GM12878 (cell line): Measurements from ENCODE around the gene ZNF333.
A peak's percentile ranks its signal among the peaks of the same experiment; 100 is the strongest.

Experiments used
- CHD1 ChIP-seq: IDR thresholded peaks from 2 replicates; pipeline ENCODE4 v1.6.1; 2012; ENCODE audit warnings: low read depth, low read length, improper control_type of control experiment
- CHD4 ChIP-seq: fragments of 200-600 bp; sonication (generic); IDR thresholded peaks from 2 replicates; pipeline ENCODE4 v1.6.1; 2016; ENCODE audit warnings: mild to moderate bottlenecking
- EGR1 ChIP-seq, 2 experiments: IDR thresholded peaks; 1 replicate in 1 of 2; 2 replicates in 1 of 2; pipeline ENCODE4 v1.6.1; 2011 to 2012; ENCODE audit warnings: low read depth in 2 of 2, low read length in 2 of 2, borderline replicate concordance in 1 of 2, mild to moderate bottlenecking in 1 of 2, moderate library complexity in 1 of 2
- JUNB ChIP-seq: IDR thresholded peaks from 2 replicates; pipeline ENCODE4 v1.6.1; 2016; ENCODE audit warnings: antibody characterized with exemption, mild to moderate bottlenecking
- MEF2A ChIP-seq: IDR thresholded peaks from 2 replicates; pipeline ENCODE4 v1.6.1; 2011; ENCODE audit warnings: low read depth, mild to moderate bottlenecking, low read length, moderate library complexity; ENCODE audit not compliant: insufficient read depth
- POLR2A ChIP-seq: IDR thresholded peaks from 2 replicates; pipeline ENCODE4 v1.6.1; 2011; ENCODE audit warnings: low read depth, mild to moderate bottlenecking, low read length
- RAD21 ChIP-seq: IDR thresholded peaks from 2 replicates; pipeline ENCODE4 v1.6.1; 2011; ENCODE audit warnings: mild to moderate bottlenecking, low read depth, low read length, moderate library complexity; ENCODE audit not compliant: insufficient read depth
- RUNX3 ChIP-seq: IDR thresholded peaks from 2 replicates; pipeline ENCODE4 v1.6.1; 2012; ENCODE audit warnings: low read length, inconsistent platforms
- SIN3A ChIP-seq: IDR thresholded peaks from 2 replicates; pipeline ENCODE4 v1.6.1; 2012; ENCODE audit warnings: low read depth, low read length, improper control_type of control experiment
- SMC3 ChIP-seq: IDR thresholded peaks from 2 replicates; pipeline ENCODE4 v1.6.1; 2011; ENCODE audit warnings: low read length, improper control_type of control experiment, borderline replicate concordance
- SP1 ChIP-seq: IDR thresholded peaks from one replicate; pipeline ENCODE4 v1.6.1; 2011; ENCODE audit warnings: low read depth, low read length
- TF ChIP-seq, protein P1 (sequence below), 3 experiments: IDR thresholded peaks in 2 of 3; conservative IDR thresholded peaks in 1 of 3; 2 replicates each; pipeline ENCODE4 v1.5.1; 2011; ENCODE audit warnings: low read depth in 3 of 3, low read length in 3 of 3, mild to moderate bottlenecking in 3 of 3, control low read depth in 2 of 3, moderate library complexity in 2 of 3, inconsistent platforms in 1 of 3, mixed read lengths in 1 of 3; ENCODE audit not compliant: control insufficient read depth in 2 of 3, insufficient read depth in 1 of 3; ENCODE audit errors: extremely low read depth in 1 of 3
- TF ChIP-seq, protein P2 (sequence below): fragments of 150-350 bp; IDR thresholded peaks from 2 replicates; pipeline ENCODE4 v1.6.1; 2014; ENCODE audit warnings: mild to moderate bottlenecking, low read depth, low read length

GRCh38 chr19:14775869-14776586 lies 86.2 kb downstream of the ZNF333 start:
- TF ChIP-seq, protein P1, sequence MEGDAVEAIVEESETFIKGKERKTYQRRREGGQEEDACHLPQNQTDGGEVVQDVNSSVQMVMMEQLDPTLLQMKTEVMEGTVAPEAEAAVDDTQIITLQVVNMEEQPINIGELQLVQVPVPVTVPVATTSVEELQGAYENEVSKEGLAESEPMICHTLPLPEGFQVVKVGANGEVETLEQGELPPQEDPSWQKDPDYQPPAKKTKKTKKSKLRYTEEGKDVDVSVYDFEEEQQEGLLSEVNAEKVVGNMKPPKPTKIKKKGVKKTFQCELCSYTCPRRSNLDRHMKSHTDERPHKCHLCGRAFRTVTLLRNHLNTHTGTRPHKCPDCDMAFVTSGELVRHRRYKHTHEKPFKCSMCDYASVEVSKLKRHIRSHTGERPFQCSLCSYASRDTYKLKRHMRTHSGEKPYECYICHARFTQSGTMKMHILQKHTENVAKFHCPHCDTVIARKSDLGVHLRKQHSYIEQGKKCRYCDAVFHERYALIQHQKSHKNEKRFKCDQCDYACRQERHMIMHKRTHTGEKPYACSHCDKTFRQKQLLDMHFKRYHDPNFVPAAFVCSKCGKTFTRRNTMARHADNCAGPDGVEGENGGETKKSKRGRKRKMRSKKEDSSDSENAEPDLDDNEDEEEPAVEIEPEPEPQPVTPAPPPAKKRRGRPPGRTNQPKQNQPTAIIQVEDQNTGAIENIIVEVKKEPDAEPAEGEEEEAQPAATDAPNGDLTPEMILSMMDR (IDR thresholded peaks at IDR 0.05 in 2 of 3, conservative IDR thresholded peaks at IDR 0.05 in 1 of 3; ENCODE audit: control insufficient read depth in 2 of 3, extremely low read depth in 1 of 3, insufficient read depth in 1 of 3, low read depth in 3 of 3, low read length in 3 of 3), result no peak
- TF ChIP-seq POLR2A (no peak), SMC3 (no peak), CHD4 (no peak), JUNB (no peak), RAD21 (no peak), EGR1 (IDR thresholded peaks at IDR 0.05; ENCODE audit: borderline replicate concordance in 1 of 2, low read depth in 2 of 2, low read length in 2 of 2) (no peak), MEF2A (no peak), RUNX3 (peak; percentile 64), CHD1 (no peak), SP1 (no peak), SIN3A (no peak)
- TF ChIP-seq, protein P2, sequence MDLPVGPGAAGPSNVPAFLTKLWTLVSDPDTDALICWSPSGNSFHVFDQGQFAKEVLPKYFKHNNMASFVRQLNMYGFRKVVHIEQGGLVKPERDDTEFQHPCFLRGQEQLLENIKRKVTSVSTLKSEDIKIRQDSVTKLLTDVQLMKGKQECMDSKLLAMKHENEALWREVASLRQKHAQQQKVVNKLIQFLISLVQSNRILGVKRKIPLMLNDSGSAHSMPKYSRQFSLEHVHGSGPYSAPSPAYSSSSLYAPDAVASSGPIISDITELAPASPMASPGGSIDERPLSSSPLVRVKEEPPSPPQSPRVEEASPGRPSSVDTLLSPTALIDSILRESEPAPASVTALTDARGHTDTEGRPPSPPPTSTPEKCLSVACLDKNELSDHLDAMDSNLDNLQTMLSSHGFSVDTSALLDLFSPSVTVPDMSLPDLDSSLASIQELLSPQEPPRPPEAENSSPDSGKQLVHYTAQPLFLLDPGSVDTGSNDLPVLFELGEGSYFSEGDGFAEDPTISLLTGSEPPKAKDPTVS, result no peak
